Right renal pelvis (tissue), 4 donors: Measurements from ENCODE around the gene JAK1. TPM values are rescaled to one million over a fixed set of nuclear protein-coding genes. Genes with fewer than 3 reads are reported as not detected.

ENCODE experiments used
- DNase-seq, 4 donors: peaks; one replicate each; pipeline ENCODE4 v3.0.0-alpha.2; 2013; ENCODE audit warnings: low read depth in 4 of 4, low spot score in 3 of 4, missing footprints in 1 of 4
- polyA plus RNA-seq, 4 donors: library from polyadenylated mRNA; unstranded; fragments of 120-200 nt; gene quantifications; one replicate each; pipeline ENCODE4 v1.2.1, GENCODE V29; 2013; ENCODE audit not compliant: insufficient read length in 4 of 4

The JAK1 gene
- polyA plus RNA-seq, 4 donors = 95.2 to 118 (median 113) TPM

DNA sequence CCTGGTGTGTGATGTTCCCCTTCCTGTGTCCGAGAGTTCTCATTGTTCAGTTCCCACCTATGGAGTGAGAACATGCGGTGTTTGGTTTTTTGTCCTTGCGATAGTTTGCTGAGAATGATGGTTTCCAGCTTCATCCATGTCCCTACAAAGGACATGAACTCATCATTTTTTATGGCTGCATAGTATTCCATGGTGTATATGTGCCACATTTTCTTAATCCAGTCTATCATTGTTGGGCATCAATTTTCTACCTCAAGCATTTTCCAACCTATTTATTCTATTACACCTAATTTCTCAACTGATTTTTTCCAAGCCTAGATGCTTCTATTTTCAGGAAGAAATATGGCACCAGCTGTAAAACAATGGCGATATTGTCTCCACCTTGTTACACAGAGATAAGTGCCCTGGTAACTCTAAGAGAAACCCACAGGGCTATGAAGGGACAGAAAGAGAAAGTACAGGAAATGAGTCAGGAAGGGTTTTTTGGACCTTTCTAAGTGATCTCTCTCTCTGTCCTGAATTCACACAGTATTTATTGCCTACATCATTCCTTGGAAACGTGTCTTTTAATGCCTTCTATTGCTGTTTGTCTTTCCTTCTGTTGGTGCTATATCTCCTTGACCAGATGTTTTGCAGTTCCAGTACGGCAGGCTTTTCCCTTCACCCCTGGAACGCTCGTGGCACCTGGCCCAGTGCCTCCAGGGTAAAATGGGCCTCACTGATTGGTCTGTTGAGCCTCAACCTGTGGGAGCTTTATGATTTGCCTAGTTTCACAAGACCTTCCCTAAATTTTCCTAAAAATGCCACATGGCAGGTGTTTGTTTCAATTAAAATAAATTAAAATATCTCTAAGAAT, 14.6 kb upstream of the JAK1 start:
- DNase-seq = no peak

- no peak for DNase-seq
These were observed 13.0 kb upstream of the JAK1 start for GRCh38 chr1:64979358-64979757.

DNA sequence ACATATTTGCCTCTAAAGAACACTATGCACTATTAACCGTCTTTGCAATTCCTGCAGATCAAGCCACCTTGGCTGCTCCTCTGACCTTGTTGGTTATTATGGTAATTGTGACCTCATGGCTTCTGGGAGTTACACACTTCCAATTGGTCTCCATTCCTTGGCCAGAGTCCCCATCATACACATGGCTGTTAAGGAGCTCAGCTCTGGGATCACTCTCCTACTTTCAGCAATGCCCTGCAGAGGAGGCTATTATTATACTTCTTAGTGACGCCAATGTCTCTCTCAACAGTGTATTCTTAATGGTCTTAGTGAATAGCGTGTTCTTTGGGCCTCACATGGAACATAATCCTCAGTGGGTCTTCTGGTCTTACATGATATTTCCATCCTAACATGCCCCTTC, 10.0 kb upstream of the JAK1 start:
- DNase-seq = no peak

GRCh38 chr1:64975740-64976139, 9.4 kb upstream of the JAK1 start:
- DNase-seq = no peak

DNA sequence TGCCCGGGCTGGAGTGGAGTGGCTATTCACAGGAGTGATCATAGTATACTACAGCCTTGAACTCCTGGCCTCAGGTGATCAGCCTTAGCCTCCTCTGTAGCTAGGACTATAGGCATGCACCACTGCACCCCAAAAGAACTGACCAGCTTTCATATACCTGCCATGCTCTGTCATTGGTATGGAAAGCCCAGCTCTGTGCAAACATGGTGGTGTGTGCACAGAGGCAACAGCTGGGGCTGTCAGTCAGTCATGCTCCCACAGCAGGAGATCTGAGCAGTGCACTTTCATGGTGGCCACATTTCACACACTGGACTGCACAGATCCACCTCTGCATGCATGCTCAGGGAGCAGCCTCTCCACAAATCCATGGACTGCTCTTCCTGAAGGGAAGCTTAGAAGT, 8.8 kb upstream of the JAK1 start:
- DNase-seq = no peak

DNA sequence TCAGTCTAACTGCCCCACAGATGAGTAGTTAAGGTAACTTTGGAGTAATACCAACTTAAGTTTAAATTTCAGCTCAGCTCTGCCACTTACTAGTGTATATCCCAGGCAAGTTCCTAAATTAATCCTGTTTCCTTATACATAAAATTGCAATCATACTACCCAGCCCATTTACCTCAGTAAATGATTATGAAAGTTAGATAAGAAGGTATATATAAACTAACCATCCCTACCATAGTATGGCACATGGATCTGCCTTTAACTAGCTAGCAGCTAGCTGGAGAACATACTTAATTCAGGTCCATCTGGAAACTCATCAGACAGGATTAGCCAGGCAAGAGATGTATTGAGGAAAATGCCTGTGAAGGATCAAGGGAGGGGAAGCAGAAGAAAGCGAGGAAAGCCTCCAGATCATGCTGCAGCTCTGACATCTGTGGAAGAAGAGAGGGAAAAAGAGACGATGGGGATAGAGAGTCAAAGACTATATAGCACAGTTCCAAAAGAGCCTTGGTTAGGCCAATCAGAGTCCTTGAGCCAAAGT, 8.0 kb upstream of the JAK1 start:
- no peak for DNase-seq

DNA sequence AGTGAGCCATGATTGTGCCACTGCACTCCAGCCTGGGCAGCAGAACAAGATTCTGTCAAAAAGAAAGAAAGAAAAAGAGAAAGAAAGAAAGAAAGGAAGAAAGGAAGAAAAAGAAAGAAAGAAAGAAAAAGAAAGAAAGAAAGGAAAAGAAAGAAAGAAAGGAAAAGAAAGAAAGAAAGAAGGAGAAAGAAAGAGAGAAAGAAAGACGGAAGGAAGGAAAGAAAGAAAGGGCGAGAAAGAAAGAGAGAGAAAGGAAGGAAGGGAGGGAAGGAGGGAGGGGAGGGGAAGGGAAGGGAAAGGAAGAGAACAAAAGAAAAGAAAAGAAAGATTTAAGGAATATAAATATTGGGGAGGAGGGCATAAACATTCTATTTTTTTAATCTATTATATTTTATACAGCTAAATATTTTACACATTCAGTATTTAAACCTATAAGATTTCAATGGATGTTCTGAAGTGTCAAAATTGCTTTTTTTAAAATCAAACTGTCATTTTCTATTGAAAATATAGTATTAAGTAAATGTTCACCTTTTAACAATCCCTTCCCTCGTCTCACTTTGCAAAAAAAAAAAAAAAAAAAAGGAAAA, 6.8 kb upstream of the JAK1 start:
- no peak for DNase-seq

- no peak for DNase-seq
These were observed 3.1 kb upstream of the JAK1 start for GRCh38 chr1:64969305-64970046.

DNA sequence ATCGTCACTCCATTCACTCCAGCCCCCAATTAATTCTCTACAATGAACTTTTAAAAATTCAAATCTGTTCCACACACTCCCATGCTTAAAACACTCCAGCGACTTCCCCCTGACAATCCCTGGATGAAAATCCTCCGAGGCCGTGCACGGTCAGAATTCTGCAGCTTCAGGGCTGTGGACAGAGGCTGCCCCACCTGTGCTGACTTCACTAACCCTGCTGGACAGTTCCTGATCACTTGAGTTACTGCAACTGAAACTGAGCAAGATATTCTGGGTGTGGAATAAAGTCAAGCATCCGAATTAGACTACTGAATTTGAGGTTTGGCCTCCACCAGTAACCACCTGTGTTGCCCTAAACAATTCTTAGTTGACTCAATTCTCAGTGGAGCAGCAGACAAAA, 1.0 kb upstream of the JAK1 start:
- no peak for DNase-seq

GRCh38 chr1:64965366-64966157, 787 bp downstream of the JAK1 start:
- DNase-seq = peak in 2 of 4 donors; percentile 47 to 59

GRCh38 chr1:64963466-64963865, 2.9 kb downstream of the JAK1 start:
- DNase-seq = no peak

DNA sequence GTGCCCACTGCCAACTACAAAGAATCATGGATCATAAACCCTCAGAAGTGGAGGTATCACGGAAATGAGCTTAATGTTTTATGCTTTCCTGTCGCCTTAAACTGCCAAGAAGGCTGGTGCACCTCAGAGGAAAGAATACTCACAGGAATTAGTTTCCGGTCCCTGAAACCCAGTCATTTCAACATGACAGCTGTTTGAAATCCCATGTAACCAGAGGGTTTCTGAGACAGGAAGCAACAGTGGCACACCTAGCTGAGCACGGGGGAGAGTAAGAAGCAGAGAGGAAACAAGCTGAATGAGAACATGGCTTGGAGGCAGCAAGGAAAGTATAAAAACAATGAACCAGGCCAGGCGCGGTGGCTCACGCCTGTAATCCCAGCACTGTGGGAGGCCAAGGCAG, 3.9 kb downstream of the JAK1 start:
- no peak for DNase-seq

- DNase-seq = no peak
These were observed 4.4 kb downstream of the JAK1 start for GRCh38 chr1:64961923-64962322.

- DNase-seq = no peak
These were observed 5.6 kb downstream of the JAK1 start for GRCh38 chr1:64960731-64961130.

DNA sequence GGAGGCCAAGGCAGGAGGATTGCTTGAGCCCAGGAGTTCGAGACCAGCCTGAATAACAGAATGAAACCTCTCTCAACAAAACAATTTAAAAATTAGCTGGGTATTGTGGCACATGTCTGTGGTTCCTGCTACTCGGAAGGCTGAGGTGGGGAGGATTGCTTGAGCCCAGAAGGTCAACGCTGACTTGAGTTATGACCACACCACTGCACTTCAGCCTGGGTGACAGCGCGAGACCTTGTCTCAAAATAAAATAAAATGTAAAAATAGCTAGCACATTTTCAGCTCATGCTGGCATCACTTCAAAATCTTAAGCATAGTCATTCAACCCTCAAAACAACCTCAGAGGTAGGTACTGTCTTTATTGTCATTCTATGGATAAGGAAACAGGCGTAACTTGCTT, 6.4 kb downstream of the JAK1 start:
- no peak for DNase-seq

- DNase-seq = no peak
These were observed 9.5 kb downstream of the JAK1 start for GRCh38 chr1:64956733-64957441.

DNA sequence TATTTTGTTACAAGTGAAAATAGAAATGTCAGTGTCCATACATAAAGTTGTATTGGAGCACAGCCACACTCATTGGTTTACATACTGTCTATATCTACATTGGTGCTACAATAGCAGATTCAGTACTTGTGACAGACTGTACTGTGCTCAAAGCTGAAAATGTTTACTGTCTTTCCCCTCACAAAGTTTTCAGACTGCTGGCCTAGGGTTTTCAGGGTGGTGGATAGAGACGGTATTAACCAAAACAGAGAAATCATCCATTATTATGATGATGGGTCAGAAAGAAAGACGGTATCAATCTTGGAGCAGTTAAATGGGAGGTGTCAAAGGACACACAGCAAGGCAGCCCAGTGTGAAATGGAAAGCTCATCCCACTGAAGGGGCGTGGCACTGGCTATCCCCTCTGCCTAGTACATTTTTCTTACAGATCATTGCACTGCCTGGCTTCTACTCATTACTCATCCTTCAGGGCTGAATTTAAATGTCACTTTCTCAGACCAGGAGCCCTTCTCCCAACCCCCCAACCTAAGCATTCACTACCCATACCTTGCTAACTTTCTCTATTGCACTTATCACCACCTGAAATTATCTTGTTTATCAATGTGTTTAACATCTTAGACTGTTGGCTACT, 10.2 kb downstream of the JAK1 start:
- DNase-seq = no peak

DNA sequence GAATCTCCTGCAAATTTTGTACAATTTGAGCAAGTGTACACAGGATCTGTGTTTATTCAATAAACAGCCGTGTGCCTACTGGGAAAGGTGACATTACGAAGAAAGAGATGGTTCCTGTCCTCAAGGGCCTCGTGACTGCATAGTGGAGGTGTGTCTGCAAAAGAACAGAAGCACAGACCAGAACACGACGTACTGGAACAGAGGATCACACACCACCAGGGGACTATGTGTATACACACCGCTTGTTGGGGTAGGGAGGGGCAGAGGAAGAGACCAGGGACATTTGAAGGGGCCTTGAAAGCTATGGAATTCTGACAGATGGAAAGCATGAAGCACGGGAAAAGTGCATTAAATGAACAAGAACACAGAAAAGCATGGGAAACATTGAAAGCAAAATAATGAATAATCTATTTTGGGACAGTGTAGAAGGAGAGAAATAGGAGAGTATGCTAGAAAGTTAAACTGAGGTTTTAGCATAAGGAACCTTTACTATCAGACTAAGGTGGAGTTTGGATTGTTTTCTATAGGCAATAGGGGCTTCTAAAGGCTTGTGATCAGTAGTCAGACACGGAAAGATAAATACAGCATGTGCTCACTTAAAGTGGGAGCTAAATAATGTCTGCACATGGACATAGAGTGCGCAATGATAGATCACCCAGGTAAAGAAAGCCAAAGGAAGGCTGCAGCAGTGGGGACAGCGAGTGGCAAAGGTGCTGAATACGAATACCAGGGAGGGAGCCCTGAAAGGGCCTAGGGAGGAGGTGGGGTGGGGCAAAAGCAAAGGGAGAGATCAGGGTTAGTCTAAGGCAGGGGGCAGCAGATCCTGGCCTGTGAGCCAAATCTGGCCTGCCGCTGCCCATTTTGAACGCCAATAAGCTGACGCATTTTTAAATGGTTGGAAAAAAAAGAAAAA, 11.0 kb downstream of the JAK1 start:
- DNase-seq = no peak
